ENCODE results near the gene TRPM3.

GRCh38 chr9:71037521-71037920 lies 83.9 kb downstream of the TRPM3 start:
- TF ChIP-seq CTCF (conservative IDR thresholded peaks at IDR 0.05; ENCODE audit: low read depth, low read length) (no peak), EZH2phosphoT487 (IDR thresholded peaks at IDR 0.05; ENCODE audit: borderline replicate concordance, low read length) (no peak), EZH2 (IDR thresholded peaks at IDR 0.05; ENCODE audit: low read length, unreplicated experiment) (no peak)

All from PC-3 (cell line).